ENCODE data around the gene MCRS1.
"Not testable (repeated sequence)": the region's sequence is repeated elsewhere in the genome, so short reads cannot be mapped to it uniquely, and the experiment has no call there.

The MCRS1 gene

GRCh38 chr12:49536526-49537071 lies 31.3 kb downstream of the MCRS1 start (continued):
- TF ChIP-seq ZNF692 (tag by site-specific recombination; IDR thresholded peaks at IDR 0.05) (no peak), ZNF366 (tag by site-specific recombination; conservative IDR thresholded peaks at IDR 0.05) (peak; percentile 94)

GRCh38 chr12:49535921-49536525 lies 31.9 kb downstream of the MCRS1 start:
- ChIA-PET POLR2A (interaction anchor here (0.6 to 2.3 kb wide), 3 partner anchors 169 to 194 kb away, joined by 3 to 6 read pairs (median 6); partner anchors contain the start of gene SPATS2), CTCF (interaction anchor here (0.6 to 1.7 kb wide), 6 partner anchors 11 to 194 kb away, joined by 4 to 10 read pairs (median 4); no protein-coding TSS in a partner anchor)
- Histone ChIP-seq H3K9me3 (ENCODE audit: control insufficient read depth, insufficient read depth, low read depth, low read length) (no peaks in the 10 kb centered on the region), H3K27ac (ENCODE audit: extremely low read depth, low read depth, low read length) (no peak overlapping the region), H3K4me1 (ENCODE audit: control insufficient read depth, insufficient read depth, low read length) (peaks cover 2% of the 10 kb centered on the region; the same call in 1 of the 2 replicates), H3K4me3 (ENCODE audit: low read depth, low read length) (no peak overlapping the region), H3K36me3 (ENCODE audit: control insufficient read depth in 2 of 2, insufficient read depth in 1 of 2, low read length in 2 of 2) (no peaks in the 10 kb centered on the region)
- TF ChIP-seq ZNF830 (tag by site-specific recombination; IDR thresholded peaks at IDR 0.05; ENCODE audit: low read depth), result no peak
- no peak for TF ChIP-seq SALL2 (tag by site-specific recombination; IDR thresholded peaks at IDR 0.05; ENCODE audit: borderline replicate concordance)
- no peak for TF ChIP-seq ZSCAN30 (tag by site-specific recombination; IDR thresholded peaks at IDR 0.05)
- TF ChIP-seq ZBTB48 (tag by site-specific recombination; IDR thresholded peaks at IDR 0.05), result no peak
- TF ChIP-seq ZSCAN4 (tag by site-specific recombination; IDR thresholded peaks at IDR 0.05), result no peak
- no peak for TF ChIP-seq ZBTB49 (tag by site-specific recombination; IDR thresholded peaks at IDR 0.05; ENCODE audit: low read depth)
- TF ChIP-seq ZNF350 (tag by site-specific recombination; IDR thresholded peaks at IDR 0.05), result no peak
- no peak for TF ChIP-seq ZBTB1 (tag by site-specific recombination; IDR thresholded peaks at IDR 0.05)
- TF ChIP-seq ZNF37A (tag by site-specific recombination; IDR thresholded peaks at IDR 0.05), result no peak
- TF ChIP-seq ZNF324 (tag by site-specific recombination; IDR thresholded peaks at IDR 0.05), result no peak
- no peak for TF ChIP-seq ZNF223 (tag by site-specific recombination; IDR thresholded peaks at IDR 0.05)
- no peak for TF ChIP-seq ZXDB (tag by site-specific recombination; IDR thresholded peaks at IDR 0.05)

GRCh38 chr12:49534731-49535278 lies 33.1 kb downstream of the MCRS1 start:
- Histone ChIP-seq H3K36me3 (ENCODE audit: control insufficient read depth in 2 of 2, insufficient read depth in 1 of 2, low read length in 2 of 2) (no peaks in the 10 kb centered on the region), H3K4me1 (ENCODE audit: control insufficient read depth, insufficient read depth, low read length) (peaks cover 2% of the 10 kb centered on the region; the same call in 1 of the 2 replicates), H3K9me3 (ENCODE audit: control insufficient read depth, insufficient read depth, low read depth, low read length) (no peaks in the 10 kb centered on the region), H3K4me3 (ENCODE audit: low read depth, low read length) (no peak overlapping the region), H3K27ac (ENCODE audit: extremely low read depth, low read depth, low read length) (no peak overlapping the region)
- ChIA-PET POLR2A (interaction anchor here (0.8 to 2.3 kb wide), 2 partner anchors 167 to 192 kb away, joined by 3 to 6 read pairs; partner anchors contain the start of gene SPATS2), CTCF (interaction anchor here (0.7 to 3.5 kb wide), 7 partner anchors 20 to 246 kb away, joined by 3 to 19 read pairs (median 4); no protein-coding TSS in a partner anchor)
- TF ChIP-seq ZFP3 (tag by site-specific recombination; IDR thresholded peaks at IDR 0.05; ENCODE audit: low read depth) (no peak), IKZF3 (tag by site-specific recombination; IDR thresholded peaks at IDR 0.05) (0 out of 2 replicates have a peak, but pooled peaks have one; percentile 5), ZNF596 (tag by site-specific recombination; IDR thresholded peaks at IDR 0.05) (no peak), ZFHX2 (tag by site-specific recombination; conservative IDR thresholded peaks at IDR 0.05) (peak; percentile 82), WT1 (tag by site-specific recombination; IDR thresholded peaks at IDR 0.05) (peak; percentile 82), EGR2 (tag by site-specific recombination; IDR thresholded peaks at IDR 0.05; ENCODE audit: low read depth) (peak; percentile 86)

GRCh38 chr12:49534122-49534521 lies 33.8 kb downstream of the MCRS1 start:
- CTCF ChIA-PET, result interaction anchor here (1.2 to 3.5 kb wide), 2 partner anchors 20 to 176 kb away, joined by 6 to 19 read pairs; no protein-coding TSS in a partner anchor
- POLR2A ChIA-PET, result interaction anchor here (0.7 kb wide), 1 partner anchor 20 kb away, joined by 4 read pairs; no protein-coding TSS in a partner anchor

More at GRCh38 chr12:49534122-49534521, 33.8 kb downstream of the MCRS1 start:
- H3K9me3 ChIP-seq (ENCODE audit: control insufficient read depth, insufficient read depth, low read depth, low read length); H3K27ac ChIP-seq (ENCODE audit: extremely low read depth, low read depth, low read length); H3K36me3 ChIP-seq (ENCODE audit: control insufficient read depth in 2 of 2, insufficient read depth in 1 of 2, low read length in 2 of 2); H3K4me1 ChIP-seq (ENCODE audit: control insufficient read depth, insufficient read depth, low read length); H3K4me3 ChIP-seq (ENCODE audit: low read depth, low read length): not testable (repeated sequence)
